Kidney (tissue), 14 donors: ENCODE data around the gene ADAMTS7. TPM values are rescaled to one million over a fixed set of nuclear protein-coding genes. Genes with fewer than 3 reads are reported as not detected.
A peak's percentile ranks its signal among the peaks of the same experiment; 100 is the strongest.

ENCODE experiments used
- DNase-seq, 5 donors: peaks; one replicate each; pipeline ENCODE4 v3.0.0-alpha.2; 2013 to 2020
- FAIRE-seq: peaks from 2 replicates; lab custom pipeline; 2012; peaks lifted over from hg19 to GRCh38; lab: Jason Lieb, UNC
- H3K27ac ChIP-seq, 2 donors: one replicate each; pipeline ENCODE4 v1.7.0; 2013; ENCODE audit warnings: low read depth in 2 of 2, low read length in 2 of 2, inconsistent platforms in 1 of 2
- H3K27me3 ChIP-seq: one replicate; pipeline ENCODE4 v1.7.1; 2013; ENCODE audit warnings: low read length, inconsistent platforms; ENCODE audit not compliant: control insufficient read depth, insufficient read depth
- H3K36me3 ChIP-seq, 3 donors: one replicate each; pipeline versions ENCODE4 v1.7.0 to v1.7.1; 2013; ENCODE audit warnings: low read length in 3 of 3, control low read depth in 1 of 3, inconsistent platforms in 1 of 3; ENCODE audit not compliant: insufficient read depth in 3 of 3, control insufficient read depth in 2 of 3
- H3K4me1 ChIP-seq, 3 donors: one replicate each; pipeline versions ENCODE4 v1.7.0 to v1.7.1; 2013; ENCODE audit warnings: low read length in 3 of 3, inconsistent platforms in 1 of 3, low read depth in 1 of 3; ENCODE audit not compliant: control insufficient read depth in 2 of 3, insufficient read depth in 2 of 3
- H3K4me3 ChIP-seq, 3 donors: one replicate each; pipeline versions ENCODE4 v1.7.0 to v1.8.1; 2013; ENCODE audit warnings: low read length in 3 of 3, control low read depth in 1 of 3, inconsistent platforms in 1 of 3
- H3K9ac ChIP-seq, 3 donors: one replicate each; pipeline versions ENCODE4 v1.7.0 to v1.7.1; 2013; ENCODE audit warnings: low read length in 3 of 3, control low read depth in 1 of 3, inconsistent platforms in 1 of 3
- H3K9me3 ChIP-seq, 3 donors: one replicate each; pipeline versions ENCODE4 v1.7.0 to v1.7.1; 2013; ENCODE audit warnings: low read length in 3 of 3, control low read depth in 1 of 3, inconsistent platforms in 1 of 3; ENCODE audit not compliant: control insufficient read depth in 2 of 3, insufficient read depth in 1 of 3
- CTCF ChIP-seq: IDR thresholded peaks from 3 replicates; pipeline ENCODE4 v1.5.1; 2012; ENCODE audit warnings: mild to moderate bottlenecking, moderate library complexity, borderline replicate concordance; ENCODE audit not compliant: insufficient read depth; ENCODE audit errors: extremely low read depth
- intact Hi-C: fragments of 100-400 bp; cut with DNase I; formaldehyde crosslinking; loops from one replicate; pipeline ENCODE4 v1.11.1; 2022
- polyA plus RNA-seq: library from polyadenylated mRNA; stranded (reverse); fragments of 350-450 nt; fragmentation: Illumina TruSeq; extraction: RNeasy Lipid Tissue Mini Kit (QIAGEN cat#74804); gene quantifications from one replicate; pipeline ENCODE4 v1.2.3, GENCODE V29; 2014; ENCODE audit warnings: low read depth, low replicate concordance; ENCODE audit not compliant: insufficient read depth
- total RNA-seq: library from RNA; stranded (reverse); fragmentation: NEBNext Ultra II Directional; extraction: Animal tissue kit (Norgen Biotek cat#: 25700); gene quantifications from one replicate; pipeline ENCODE4 v1.2.1, GENCODE V29; 2021
- donor health status: control.
- donor health status: control.
- donor health status: control.
- donor health status: control.
- donor health status: control.
- donor health status: DM: yes; HTN: yes; CAD: no.
- donor health status: Normal renal cell carcinoma (clear cell type).

The ADAMTS7 gene
- total and polyA plus RNA-seq, 2 donors from 2014 or later: 0.82 to 3.1 TPM

GRCh38 chr15:78740904-78741274 lies 70.4 kb downstream of the ADAMTS7 start:
- H3K9me3 ChIP-seq: no peaks in the 10 kb centered on the region
- no peaks in the 10 kb centered on the region for H3K36me3 ChIP-seq
- H3K27me3 ChIP-seq: no peaks in the 10 kb centered on the region
- H3K4me3 ChIP-seq: no peak overlapping the region
- H3K27ac ChIP-seq: no peak overlapping the region
- H3K4me1 ChIP-seq: no peaks in the 10 kb centered on the region
- FAIRE-seq (no peak), DNase-seq (peak in 1 of 5 donors; percentile 24)
- TF ChIP-seq CTCF: no peak
- intact Hi-C loops: no loop called here
- no peak overlapping the region for H3K9ac ChIP-seq

GRCh38 chr15:78739996-78740903 lies 71.0 kb downstream of the ADAMTS7 start:
- Histone ChIP-seq H3K9ac (no peak overlapping the region), H3K36me3 (no peaks in the 10 kb centered on the region), H3K27me3 (no peaks in the 10 kb centered on the region), H3K4me1 (no peaks in the 10 kb centered on the region), H3K27ac (no peak overlapping the region), H3K4me3 (no peak overlapping the region), H3K9me3 (no peaks in the 10 kb centered on the region)
- intact Hi-C loops: no loop called here
- no peak for FAIRE-seq
- TF ChIP-seq CTCF: peak; percentile 34
- DNase-seq: peak; percentile 38 to 75 (median 64)

- peak in 2 of 5 donors; percentile 3 to 33 for DNase-seq
Measured at GRCh38 chr15:78739206-78739605, 72.1 kb downstream of the ADAMTS7 start.

More at GRCh38 chr15:78739206-78739605, 72.1 kb downstream of the ADAMTS7 start:
- intact Hi-C loops: no loop called here
- TF ChIP-seq CTCF: no peak
- no peak overlapping the region for H3K9ac ChIP-seq
- no peaks in the 10 kb centered on the region for H3K4me1 ChIP-seq
- no peak overlapping the region for H3K4me3 ChIP-seq
- H3K36me3 ChIP-seq: no peaks in the 10 kb centered on the region
- no peak overlapping the region for H3K27ac ChIP-seq
- no peak for FAIRE-seq
- H3K27me3 ChIP-seq: no peaks in the 10 kb centered on the region
- no peaks in the 10 kb centered on the region for H3K9me3 ChIP-seq
